Measurements from ENCODE around the gene CDC42EP4.
"Not testable (repeated sequence)": the region's sequence is repeated elsewhere in the genome, so short reads cannot be mapped to it uniquely, and the experiment has no call there.

Gene CDC42EP4

DNA sequence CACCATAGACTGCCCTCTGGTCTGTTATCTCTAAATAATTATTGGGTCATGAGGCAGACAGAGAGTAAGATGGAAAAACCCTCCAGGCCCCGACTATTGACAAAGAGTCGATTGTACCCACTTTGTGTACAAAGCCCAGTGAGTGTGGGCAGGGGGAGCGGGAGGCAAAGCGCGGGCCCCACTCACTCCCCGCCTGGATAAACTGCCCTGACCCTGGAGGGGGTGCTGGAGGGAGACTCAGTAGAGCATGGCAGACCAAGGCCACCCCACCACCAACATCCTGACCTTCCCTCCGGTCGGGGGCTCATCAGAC, 38.9 kb downstream of the CDC42EP4 start:
- Histone ChIP-seq H3K27ac (ENCODE audit: low read depth, low read length) (no peak overlapping the region), H3K9ac (ENCODE audit: low read depth, low read length) (no peak overlapping the region), H3K36me3 (ENCODE audit: control insufficient read depth, insufficient read depth, low read length) (no peaks in the 10 kb centered on the region), H3K4me3 (ENCODE audit: low read depth, low read length) (no peak overlapping the region), H3K4me1 (ENCODE audit: control insufficient read depth, insufficient read depth, low read length) (no peaks in the 10 kb centered on the region), H3K27me3 (ENCODE audit: control insufficient read depth, insufficient read depth, low read length) (no peaks in the 10 kb centered on the region), H3K9me3 (ENCODE audit: control insufficient read depth, insufficient read depth, low read length) (no peaks in the 10 kb centered on the region)

DNA sequence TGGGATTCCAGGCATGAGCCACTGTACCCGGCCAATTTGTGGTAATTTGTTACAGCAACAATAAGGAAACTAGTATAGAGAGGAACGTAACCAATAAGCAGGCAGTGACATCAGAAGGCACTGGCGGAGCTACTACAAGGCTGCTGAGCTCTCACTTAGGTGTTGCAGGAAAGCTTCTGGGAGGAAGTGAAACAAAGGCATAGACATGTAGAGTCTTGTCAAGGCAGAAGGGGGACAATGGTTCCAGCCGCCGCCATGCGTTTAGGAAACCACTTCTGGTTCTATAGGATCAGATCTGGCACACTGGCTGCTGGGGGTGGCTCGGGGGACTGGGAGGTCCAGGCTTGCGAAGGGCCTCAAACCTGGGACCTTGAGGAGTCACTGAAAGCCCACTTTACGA, 40.7 kb downstream of the CDC42EP4 start:
- Histone ChIP-seq H3K36me3 (ENCODE audit: control insufficient read depth, insufficient read depth, low read length) (no peaks in the 10 kb centered on the region), H3K4me3 (ENCODE audit: low read depth, low read length) (no peak overlapping the region), H3K27ac (ENCODE audit: low read depth, low read length) (no peak overlapping the region), H3K9me3 (ENCODE audit: control insufficient read depth, insufficient read depth, low read length) (no peaks in the 10 kb centered on the region), H3K9ac (ENCODE audit: low read depth, low read length) (no peak overlapping the region), H3K4me1 (ENCODE audit: control insufficient read depth, insufficient read depth, low read length) (no peaks in the 10 kb centered on the region), H3K27me3 (ENCODE audit: control insufficient read depth, insufficient read depth, low read length) (no peaks in the 10 kb centered on the region)

DNA sequence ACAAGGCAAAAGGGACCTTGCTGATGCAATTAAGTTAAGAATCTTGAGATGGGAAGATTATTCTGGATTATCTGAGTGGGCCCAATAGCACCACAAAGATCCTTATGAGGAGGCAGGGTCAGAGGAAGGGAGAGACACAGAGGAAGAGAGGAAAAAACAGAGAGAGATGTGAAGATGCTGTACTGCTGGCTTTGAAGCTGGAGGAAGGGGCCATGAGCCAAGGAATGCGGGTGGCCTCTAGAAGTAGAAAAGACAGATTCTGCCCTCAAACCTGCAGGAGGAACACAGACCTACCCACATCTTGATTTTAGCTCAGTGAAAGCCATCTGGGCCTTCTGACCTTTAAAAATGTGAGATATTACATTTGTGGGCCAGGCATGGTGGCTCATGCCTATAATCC, 42.0 kb downstream of the CDC42EP4 start:
- Histone ChIP-seq H3K27me3 (ENCODE audit: control insufficient read depth, insufficient read depth, low read length) (no peaks in the 10 kb centered on the region), H3K9ac (ENCODE audit: low read depth, low read length) (no peak overlapping the region), H3K36me3 (ENCODE audit: control insufficient read depth, insufficient read depth, low read length) (no peaks in the 10 kb centered on the region), H3K9me3 (ENCODE audit: control insufficient read depth, insufficient read depth, low read length) (no peaks in the 10 kb centered on the region), H3K4me3 (ENCODE audit: low read depth, low read length) (no peak overlapping the region), H3K27ac (ENCODE audit: low read depth, low read length) (no peak overlapping the region), H3K4me1 (ENCODE audit: control insufficient read depth, insufficient read depth, low read length) (no peaks in the 10 kb centered on the region)

DNA sequence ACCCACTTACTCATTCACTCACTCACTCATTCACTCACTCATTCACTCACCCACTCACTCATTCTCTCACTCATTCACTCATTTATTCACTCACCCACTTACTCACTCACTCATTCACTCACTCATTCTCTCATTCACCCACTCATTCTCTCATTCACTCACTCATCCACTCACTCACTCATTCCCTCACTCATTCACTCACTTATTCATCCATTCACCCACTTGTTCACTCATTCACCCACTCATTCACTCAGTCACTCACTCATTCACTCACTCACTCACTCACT, 42.5 kb downstream of the CDC42EP4 start:
- no peaks in the 10 kb centered on the region for H3K9me3 ChIP-seq (ENCODE audit: control insufficient read depth, insufficient read depth, low read length)
- H3K36me3 ChIP-seq (ENCODE audit: control insufficient read depth, insufficient read depth, low read length), result no peaks in the 10 kb centered on the region
- no peaks in the 10 kb centered on the region for H3K27me3 ChIP-seq (ENCODE audit: control insufficient read depth, insufficient read depth, low read length)
- no peak overlapping the region for H3K27ac ChIP-seq (ENCODE audit: low read depth, low read length)
- no peak overlapping the region for H3K9ac ChIP-seq (ENCODE audit: low read depth, low read length)
- no peaks in the 10 kb centered on the region for H3K4me1 ChIP-seq (ENCODE audit: control insufficient read depth, insufficient read depth, low read length)
- H3K4me3 ChIP-seq (ENCODE audit: low read depth, low read length), result no peak overlapping the region

DNA sequence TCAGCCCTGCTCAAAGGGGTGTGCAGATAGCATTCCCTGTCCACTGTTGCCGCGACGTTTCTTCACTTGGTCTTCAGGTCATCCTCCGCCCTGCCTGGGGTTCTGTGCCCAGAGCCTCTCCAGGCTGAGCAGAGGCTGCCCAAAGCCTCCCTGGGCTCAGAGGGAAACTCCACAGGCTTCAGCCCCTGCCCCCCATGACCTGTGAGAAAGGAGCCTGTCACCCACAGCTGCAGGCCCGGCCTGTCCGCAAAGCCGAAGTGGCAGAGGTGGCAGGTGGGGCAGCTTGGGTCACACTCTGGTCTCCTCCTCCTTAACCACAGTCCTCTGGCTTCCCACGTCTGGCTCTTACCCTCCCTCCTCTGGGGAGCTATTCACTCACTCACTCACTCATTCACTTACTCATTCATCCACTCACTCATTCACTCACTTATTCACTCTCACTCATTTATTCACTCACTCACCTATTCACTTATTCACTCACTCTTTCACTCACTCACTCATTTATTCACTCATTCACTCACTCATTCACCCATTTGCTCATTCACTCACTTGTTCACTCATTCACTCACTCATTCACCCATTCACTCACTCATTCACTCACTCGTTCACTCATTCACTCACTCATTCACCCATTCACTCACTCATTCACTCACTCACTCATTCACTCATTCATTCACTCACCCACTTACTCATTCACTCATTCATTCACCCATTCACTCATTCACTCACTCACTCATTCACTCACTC, 43.0 kb downstream of the CDC42EP4 start:
- Histone ChIP-seq H3K4me3 (ENCODE audit: low read depth, low read length) (no peak overlapping the region), H3K27ac (ENCODE audit: low read depth, low read length) (no peak overlapping the region)

DNA sequence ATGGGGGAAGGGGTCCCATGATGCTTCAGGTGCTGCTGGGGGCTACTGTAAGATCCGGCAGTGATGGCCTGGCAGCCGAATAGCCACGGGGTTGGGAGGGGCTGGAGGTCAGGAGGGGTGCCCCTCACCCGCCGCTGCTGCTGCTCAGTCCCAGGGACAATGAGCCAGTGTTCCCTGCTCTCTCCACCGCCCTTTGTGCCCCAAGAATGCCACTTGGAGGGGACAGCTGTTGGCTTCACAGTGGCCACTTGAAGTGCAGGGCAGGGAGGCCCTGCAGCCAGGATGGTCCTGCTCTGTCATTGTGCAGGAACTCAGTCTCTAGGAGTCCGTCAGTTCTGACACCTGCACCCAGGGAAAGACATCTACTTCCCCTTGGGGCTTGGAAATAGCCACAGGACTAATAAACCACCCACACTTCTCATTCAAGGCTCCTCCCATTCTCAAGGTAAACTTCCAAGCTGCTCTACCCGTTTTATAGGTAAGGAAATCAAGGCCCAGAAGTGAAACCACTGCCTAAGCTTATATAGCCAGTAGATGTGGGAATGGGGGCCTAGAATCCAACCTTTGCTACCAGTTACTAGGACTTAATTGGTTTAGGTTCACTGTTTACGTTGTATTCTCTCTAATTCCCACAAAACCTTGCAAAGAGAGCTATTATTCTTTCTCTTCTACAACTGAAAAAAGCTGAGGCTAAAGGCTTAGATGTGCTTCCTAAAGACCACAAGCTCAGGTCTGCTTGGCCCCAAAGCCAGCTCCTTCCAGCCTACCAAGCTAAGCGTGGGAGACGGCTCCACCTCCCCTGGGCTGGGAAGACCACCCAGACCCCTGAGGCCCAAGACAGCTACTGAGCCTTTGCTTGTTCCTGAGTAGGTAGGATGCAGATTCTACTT, 43.9 kb downstream of the CDC42EP4 start:
- Histone ChIP-seq H3K36me3 (ENCODE audit: control insufficient read depth, insufficient read depth, low read length) (no peaks in the 10 kb centered on the region), H3K9ac (ENCODE audit: low read depth, low read length) (no peak overlapping the region), H3K27me3 (ENCODE audit: control insufficient read depth, insufficient read depth, low read length) (peaks cover 11% of the 10 kb centered on the region), H3K27ac (ENCODE audit: low read depth, low read length) (no peak overlapping the region), H3K4me1 (ENCODE audit: control insufficient read depth, insufficient read depth, low read length) (peaks cover 5% of the 10 kb centered on the region; the same call in 1 of the 2 replicates), H3K9me3 (ENCODE audit: control insufficient read depth, insufficient read depth, low read length) (no peaks in the 10 kb centered on the region), H3K4me3 (ENCODE audit: low read depth, low read length) (no peak overlapping the region)

More for the DNA sequence above, 43.0 kb downstream of the CDC42EP4 start:
- Histone ChIP-seq H3K4me1 (ENCODE audit: control insufficient read depth, insufficient read depth, low read length) (no peaks in the 10 kb centered on the region), H3K36me3 (ENCODE audit: control insufficient read depth, insufficient read depth, low read length) (no peaks in the 10 kb centered on the region), H3K9ac (ENCODE audit: low read depth, low read length) (no peak overlapping the region), H3K9me3 (ENCODE audit: control insufficient read depth, insufficient read depth, low read length) (no peaks in the 10 kb centered on the region), H3K27me3 (ENCODE audit: control insufficient read depth, insufficient read depth, low read length) (peaks cover 5% of the 10 kb centered on the region)

DNA sequence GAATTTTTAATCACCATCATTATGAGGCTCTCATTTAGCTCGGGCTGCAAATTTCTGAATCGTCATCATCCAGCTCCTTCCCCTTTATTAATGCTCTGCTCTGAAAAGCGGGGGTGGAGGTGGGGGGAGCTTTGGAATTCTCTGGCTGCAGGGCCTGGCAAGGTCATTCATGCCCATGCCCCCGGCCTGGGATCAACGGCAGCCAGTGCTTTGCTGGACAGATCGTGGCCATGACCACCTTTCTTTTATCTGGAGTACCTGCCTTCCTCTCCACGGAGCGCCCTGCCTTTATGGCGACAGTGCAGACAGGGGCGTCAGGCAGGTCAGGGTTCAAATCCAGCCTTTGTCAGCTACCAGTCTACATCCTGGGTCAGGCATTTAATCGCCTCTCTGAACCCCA, 45.0 kb downstream of the CDC42EP4 start:
- no peak overlapping the region for H3K27ac ChIP-seq (ENCODE audit: low read depth, low read length)
- no peak overlapping the region for H3K4me3 ChIP-seq (ENCODE audit: low read depth, low read length)
- H3K27me3 ChIP-seq (ENCODE audit: control insufficient read depth, insufficient read depth, low read length), result peaks cover 14% of the 10 kb centered on the region
- no peaks in the 10 kb centered on the region for H3K9me3 ChIP-seq (ENCODE audit: control insufficient read depth, insufficient read depth, low read length)
- no peaks in the 10 kb centered on the region for H3K36me3 ChIP-seq (ENCODE audit: control insufficient read depth, insufficient read depth, low read length)
- peaks cover 16% of the 10 kb centered on the region for H3K4me1 ChIP-seq (ENCODE audit: control insufficient read depth, insufficient read depth, low read length)
- no peak overlapping the region for H3K9ac ChIP-seq (ENCODE audit: low read depth, low read length)

DNA sequence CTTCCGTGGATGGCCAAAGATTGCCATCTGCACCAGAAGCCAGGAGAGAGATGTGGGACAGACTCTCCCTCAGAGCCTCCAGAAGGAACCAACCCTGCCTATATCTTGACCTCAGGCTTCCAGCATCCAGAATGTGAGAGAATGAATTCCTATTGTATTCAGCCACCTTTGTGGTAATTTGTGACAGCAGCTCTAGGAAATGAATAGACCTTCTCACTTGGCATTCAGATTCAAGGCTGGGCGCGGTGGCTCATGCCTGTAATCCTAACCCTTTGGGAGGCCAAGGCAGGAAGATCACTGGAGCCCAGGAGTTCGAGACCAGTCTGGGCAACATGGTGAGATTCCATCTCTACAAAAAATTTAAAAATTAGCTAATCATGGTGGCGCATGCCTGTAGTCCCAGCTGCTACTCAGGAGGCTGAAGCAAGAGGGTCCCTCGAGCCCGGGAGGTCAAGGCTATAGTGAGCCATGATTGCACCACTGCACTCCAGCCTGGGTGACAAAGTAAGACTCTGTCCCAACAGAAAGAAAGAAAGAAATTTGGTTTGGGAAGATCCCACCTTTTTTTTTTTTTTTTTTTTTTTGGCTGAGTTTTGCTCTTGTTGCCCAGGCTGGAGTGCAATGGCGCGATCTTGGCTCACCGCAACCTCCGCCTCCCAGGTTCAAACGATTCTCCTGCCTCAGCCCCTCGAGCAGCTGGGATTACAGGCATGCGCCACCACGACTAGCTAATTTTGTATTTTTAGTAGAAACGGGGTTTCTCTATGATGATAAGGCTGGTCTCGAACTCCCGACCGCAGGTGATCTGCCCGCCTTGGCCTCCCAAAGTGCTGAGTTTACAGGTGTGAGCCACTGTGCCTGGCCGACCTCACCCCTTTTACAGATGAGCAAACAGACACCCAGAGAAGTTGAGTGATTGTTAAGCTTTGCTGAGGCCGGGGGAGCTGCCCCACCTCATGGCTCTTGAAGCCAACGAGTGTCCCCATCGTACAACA, 45.9 kb downstream of the CDC42EP4 start:
- no peak overlapping the region for H3K4me3 ChIP-seq (ENCODE audit: low read depth, low read length)
- H3K9me3 ChIP-seq (ENCODE audit: control insufficient read depth, insufficient read depth, low read length), result no peaks in the 10 kb centered on the region
- no peak overlapping the region for H3K9ac ChIP-seq (ENCODE audit: low read depth, low read length)
- no peaks in the 10 kb centered on the region for H3K36me3 ChIP-seq (ENCODE audit: control insufficient read depth, insufficient read depth, low read length)
- H3K27me3 ChIP-seq (ENCODE audit: control insufficient read depth, insufficient read depth, low read length), result peaks cover 14% of the 10 kb centered on the region
- H3K4me1 ChIP-seq (ENCODE audit: control insufficient read depth, insufficient read depth, low read length), result peaks cover 20% of the 10 kb centered on the region
- no peak overlapping the region for H3K27ac ChIP-seq (ENCODE audit: low read depth, low read length)

DNA sequence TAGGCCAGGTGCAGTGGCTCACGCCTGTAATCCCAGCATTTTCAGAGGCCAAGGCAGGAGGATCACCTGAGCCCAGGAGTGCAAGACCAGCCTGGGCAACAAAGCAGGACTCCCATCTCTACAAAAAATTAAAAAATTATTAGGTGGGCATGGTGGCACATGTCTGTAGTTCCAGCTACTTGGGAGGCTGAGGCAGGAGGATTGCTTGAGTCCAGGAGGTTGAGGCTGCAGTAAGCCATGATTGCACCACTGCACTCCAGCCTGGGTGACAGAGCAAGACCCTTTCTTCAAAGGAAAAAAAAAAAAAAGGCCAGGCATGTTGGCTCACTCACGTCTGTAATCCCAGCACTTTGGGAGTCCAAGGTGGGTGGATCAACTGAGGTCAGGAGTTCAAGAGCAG, 47.4 kb downstream of the CDC42EP4 start:
- Histone ChIP-seq H3K27me3 (ENCODE audit: control insufficient read depth, insufficient read depth, low read length) (peaks cover 14% of the 10 kb centered on the region), H3K4me1 (ENCODE audit: control insufficient read depth, insufficient read depth, low read length) (peaks cover 20% of the 10 kb centered on the region)
- H3K9ac ChIP-seq (ENCODE audit: low read depth, low read length); H3K9me3 ChIP-seq (ENCODE audit: control insufficient read depth, insufficient read depth, low read length); H3K4me3 ChIP-seq (ENCODE audit: low read depth, low read length); H3K27ac ChIP-seq (ENCODE audit: low read depth, low read length); H3K36me3 ChIP-seq (ENCODE audit: control insufficient read depth, insufficient read depth, low read length): not testable (repeated sequence)

DNA sequence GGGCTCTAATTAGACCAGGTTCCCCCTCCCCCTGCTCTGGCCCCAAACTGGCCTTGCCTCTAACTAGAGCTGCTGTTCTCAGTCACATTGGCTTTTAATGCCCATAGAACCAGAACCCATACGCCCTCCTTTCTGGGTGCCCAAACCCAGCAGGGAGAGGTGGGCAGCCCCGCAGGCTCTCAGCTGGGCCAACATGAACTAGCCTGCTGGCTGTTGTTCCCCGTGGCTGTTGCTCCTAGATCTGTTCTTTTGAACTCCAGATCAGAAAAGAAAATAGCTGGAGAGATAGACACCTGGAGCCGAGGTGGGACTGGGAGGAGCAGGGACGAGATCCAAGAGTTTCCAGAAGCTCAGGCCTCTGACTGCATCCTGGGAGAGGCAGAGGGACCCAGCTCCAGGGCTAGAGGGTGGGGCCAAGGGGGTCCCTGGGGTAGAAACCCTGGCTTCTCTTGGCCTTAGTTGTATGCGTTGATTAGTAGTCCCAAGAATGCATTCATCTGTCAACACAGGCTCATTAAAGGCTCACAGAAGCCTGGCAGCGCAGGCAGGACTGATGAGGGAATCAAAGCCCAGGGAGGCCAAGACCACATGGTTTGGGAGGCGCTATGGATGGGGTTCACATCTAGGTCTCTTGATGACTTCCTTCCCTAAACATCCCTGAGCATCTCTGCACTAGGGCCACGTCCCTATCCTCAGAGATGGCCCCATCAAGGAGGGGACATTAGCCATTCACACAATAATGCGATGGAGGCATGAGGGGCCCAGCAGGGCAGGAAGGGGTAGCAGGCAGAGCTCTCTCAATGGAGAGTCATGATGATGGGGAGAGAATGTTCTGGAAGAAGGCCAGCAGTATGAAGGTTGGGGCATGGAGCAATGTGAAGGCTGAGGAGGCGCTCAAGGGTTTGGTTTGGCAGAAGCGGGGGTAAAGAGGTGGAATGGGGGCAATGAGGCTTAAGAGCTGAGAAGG, 48.8 kb downstream of the CDC42EP4 start:
- peaks cover 20% of the 10 kb centered on the region for H3K4me1 ChIP-seq (ENCODE audit: control insufficient read depth, insufficient read depth, low read length)
- H3K27ac ChIP-seq (ENCODE audit: low read depth, low read length), result peak overlapping the region; percentile 66
- H3K36me3 ChIP-seq (ENCODE audit: control insufficient read depth, insufficient read depth, low read length), result no peaks in the 10 kb centered on the region
- H3K9ac ChIP-seq (ENCODE audit: low read depth, low read length), result no peak overlapping the region
- H3K9me3 ChIP-seq (ENCODE audit: control insufficient read depth, insufficient read depth, low read length), result no peaks in the 10 kb centered on the region
- 0 out of 2 replicates have a peak overlapping the region, but pooled peaks have one; percentile 31 for H3K4me3 ChIP-seq (ENCODE audit: low read depth, low read length)
- peaks cover 14% of the 10 kb centered on the region for H3K27me3 ChIP-seq (ENCODE audit: control insufficient read depth, insufficient read depth, low read length)

Data from HUES48 (cell line).